HG03571 (cell line): ENCODE results near the gene KIF23.
"Not testable (repeated sequence)": the region's sequence is repeated elsewhere in the genome, so short reads cannot be mapped to it uniquely, and the experiment has no call there.

Source experiments
- ATAC-seq: cut with Tn5 transposase; IDR thresholded peaks from one replicate; pipeline ENCODE4 v1.9.1; 2021; ENCODE audit not compliant: unreplicated experiment

The KIF23 gene

GRCh38 chr15:69434238-69434637, 20.1 kb downstream of the KIF23 start:
- no peak for ATAC-seq

- no peak for ATAC-seq
These were observed 20.5 kb downstream of the KIF23 start for GRCh38 chr15:69434679-69435078.

- ATAC-seq = no peak
These were observed 21.8 kb downstream of the KIF23 start for GRCh38 chr15:69435985-69436384.

- ATAC-seq = no peak
These were observed 22.8 kb downstream of the KIF23 start for GRCh38 chr15:69436951-69437350.

- ATAC-seq = no peak
These were observed 25.5 kb downstream of the KIF23 start for GRCh38 chr15:69439623-69440022.

GRCh38 chr15:69443032-69443611, 29.0 kb downstream of the KIF23 start:
- ATAC-seq = peak; percentile 61

- ATAC-seq = no peak
These were observed 30.5 kb downstream of the KIF23 start for GRCh38 chr15:69444686-69445085.

- ATAC-seq = no peak
These were observed 32.8 kb downstream of the KIF23 start for GRCh38 chr15:69446953-69447352.

- not testable (repeated sequence) for ATAC-seq
These were observed 36.1 kb downstream of the KIF23 start for GRCh38 chr15:69450221-69450620.

GRCh38 chr15:69450968-69451695, 37.0 kb downstream of the KIF23 start:
- no peak for ATAC-seq

- peak; percentile 1 for ATAC-seq
These were observed 38.0 kb downstream of the KIF23 start for GRCh38 chr15:69451951-69452691.

GRCh38 chr15:69452692-69453521, 38.8 kb downstream of the KIF23 start, which contains the start of gene RPLP1:
Gene RPLP1 (plus strand): TSS chr15:69452818. CDS start chr15:69452949, 131 bp downstream.
- ATAC-seq = peak; percentile 81

- no peak for ATAC-seq
These were observed 40.8 kb downstream of the KIF23 start for GRCh38 chr15:69454953-69455352.

- ATAC-seq = no peak
These were observed 42.3 kb downstream of the KIF23 start for GRCh38 chr15:69456208-69457166.

- ATAC-seq = no peak
These were observed 43.4 kb downstream of the KIF23 start for GRCh38 chr15:69457304-69458280.

- ATAC-seq = no peak
These were observed 44.9 kb downstream of the KIF23 start for GRCh38 chr15:69459066-69459465.

GRCh38 chr15:69460481-69460880, 46.3 kb downstream of the KIF23 start:
- no peak for ATAC-seq

- ATAC-seq = no peak
These were observed 47.9 kb downstream of the KIF23 start for GRCh38 chr15:69462030-69462492.
